HG03025 (cell line): ENCODE results near the gene L3MBTL4.

Source experiments
- ATAC-seq: cut with Tn5 transposase; IDR thresholded peaks from one replicate; pipeline ENCODE4 v1.9.1; 2021; ENCODE audit warnings: mild to moderate bottlenecking, moderate library complexity; ENCODE audit not compliant: unreplicated experiment, low FRiP score

Gene L3MBTL4

DNA sequence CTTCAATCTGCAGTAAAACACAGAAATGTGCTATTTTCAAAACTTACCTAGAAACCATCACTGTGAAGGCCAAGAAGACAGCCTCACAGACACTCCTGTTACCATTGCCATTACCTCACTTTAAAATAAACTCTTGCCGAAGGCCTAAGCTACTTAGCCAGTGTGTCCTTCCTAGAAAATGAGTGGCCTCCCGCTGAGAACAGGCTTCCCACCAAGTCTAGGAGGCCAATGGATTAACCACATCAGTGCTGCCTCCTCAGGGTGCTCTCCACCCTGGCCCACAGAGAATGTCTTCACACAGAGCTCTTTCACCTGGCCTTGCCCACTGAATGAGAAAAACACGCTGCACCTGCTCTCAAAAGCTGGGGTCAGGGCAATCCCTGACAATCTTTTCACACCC, 47.5 kb downstream of the L3MBTL4 start:
- ATAC-seq = no peak

DNA sequence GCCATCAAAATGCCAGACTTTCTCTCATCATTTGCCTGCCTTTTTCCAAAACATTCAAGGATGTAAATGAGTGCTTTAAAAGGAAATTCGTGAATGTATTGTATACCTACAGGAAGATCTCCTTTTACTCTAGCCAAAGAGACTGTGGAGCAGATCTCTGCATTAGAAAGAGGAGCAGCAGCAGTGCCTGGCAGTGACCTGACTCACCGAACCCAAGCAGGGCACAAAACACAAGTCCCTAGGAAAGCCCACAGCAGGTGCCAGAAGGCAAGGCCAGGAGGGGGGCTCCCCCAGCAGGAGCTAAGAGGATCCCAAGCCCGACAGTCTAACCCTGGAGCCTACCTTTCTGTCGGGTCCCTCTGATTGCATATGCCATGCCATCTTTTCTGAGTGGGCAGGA, 47.9 kb downstream of the L3MBTL4 start:
- no peak for ATAC-seq

DNA sequence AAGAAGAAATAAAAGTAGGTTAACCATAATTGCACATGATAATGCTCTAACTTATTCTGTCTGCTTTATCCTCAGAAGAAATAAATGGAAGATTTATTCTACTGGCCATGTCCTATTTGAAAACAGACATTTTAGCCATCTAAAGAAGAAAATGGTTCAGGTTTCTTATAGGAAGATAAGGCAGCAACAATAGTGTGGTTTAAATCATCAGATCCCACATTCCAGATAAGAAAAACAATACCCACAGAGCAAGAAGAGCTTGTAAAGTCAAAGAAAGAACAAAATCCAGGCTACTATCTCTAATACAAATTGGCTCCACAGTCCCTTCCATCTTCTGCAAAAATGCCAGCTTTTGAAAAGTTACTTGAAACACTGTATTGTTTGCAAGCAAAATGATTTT, 49.3 kb downstream of the L3MBTL4 start:
- ATAC-seq = no peak

DNA sequence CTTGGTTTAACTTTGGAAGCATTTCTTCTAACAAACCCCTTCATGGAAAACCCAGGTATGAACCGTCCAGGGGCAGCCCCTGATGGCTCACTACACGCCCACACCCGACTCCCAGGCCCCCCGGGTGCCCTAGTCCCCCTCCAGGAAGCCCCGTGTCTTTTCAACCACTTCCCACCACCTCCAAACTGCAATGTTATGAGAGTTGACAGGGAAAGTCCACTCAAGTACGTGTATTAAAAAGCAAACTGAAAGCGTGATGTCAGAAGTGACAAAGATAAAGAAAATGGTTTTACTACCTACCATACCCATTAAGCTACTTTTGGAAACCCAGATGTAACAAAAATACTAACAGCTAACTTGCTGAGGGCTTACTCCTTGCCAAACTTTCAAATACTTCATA, 51.5 kb downstream of the L3MBTL4 start:
- ATAC-seq = peak; percentile 55

DNA sequence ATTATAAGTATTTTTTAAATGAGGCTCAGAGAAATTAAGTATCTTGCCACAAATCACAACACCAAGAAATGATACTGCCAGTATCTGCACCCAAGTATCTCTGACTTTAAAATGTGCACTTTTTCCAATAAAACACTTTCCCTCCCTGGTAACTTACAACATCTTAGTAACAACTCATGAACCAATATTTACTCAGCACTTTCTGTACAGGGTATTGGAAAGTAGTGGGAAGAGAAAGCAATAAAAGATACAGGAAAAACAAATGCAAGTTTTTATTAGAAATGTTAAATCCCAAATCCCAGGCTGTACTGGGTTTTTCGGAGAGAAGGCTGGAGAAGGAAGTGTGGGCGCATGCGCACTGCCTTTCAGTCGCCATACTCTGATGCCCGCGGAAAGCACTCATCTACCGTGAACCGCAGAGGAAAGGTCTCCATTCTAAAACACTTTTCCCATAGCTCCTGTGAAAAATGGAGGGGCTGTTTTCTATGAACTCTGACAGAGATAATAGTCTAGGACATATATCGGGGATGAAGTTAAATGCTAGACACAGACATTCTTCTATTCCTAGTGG, 52.1 kb downstream of the L3MBTL4 start:
- ATAC-seq = no peak

DNA sequence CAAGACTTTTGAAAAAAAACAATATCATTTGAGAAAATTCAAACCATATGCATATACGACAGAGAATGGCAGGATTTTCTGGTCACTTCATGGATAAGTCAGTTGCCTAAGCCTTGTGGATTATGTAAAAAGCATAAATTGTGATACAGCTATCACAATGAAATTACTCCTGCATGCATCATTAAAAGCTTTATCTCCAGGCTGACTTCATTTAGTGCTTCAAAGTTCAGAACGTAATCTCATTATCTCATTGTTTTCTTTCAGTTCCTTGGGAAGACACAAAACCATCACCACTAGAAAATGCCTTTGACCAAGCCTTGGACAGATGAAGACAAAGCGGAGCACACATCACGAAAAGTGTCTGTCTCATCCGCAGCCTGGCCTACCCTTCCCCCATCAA, 57.0 kb downstream of the L3MBTL4 start:
- no peak for ATAC-seq

DNA sequence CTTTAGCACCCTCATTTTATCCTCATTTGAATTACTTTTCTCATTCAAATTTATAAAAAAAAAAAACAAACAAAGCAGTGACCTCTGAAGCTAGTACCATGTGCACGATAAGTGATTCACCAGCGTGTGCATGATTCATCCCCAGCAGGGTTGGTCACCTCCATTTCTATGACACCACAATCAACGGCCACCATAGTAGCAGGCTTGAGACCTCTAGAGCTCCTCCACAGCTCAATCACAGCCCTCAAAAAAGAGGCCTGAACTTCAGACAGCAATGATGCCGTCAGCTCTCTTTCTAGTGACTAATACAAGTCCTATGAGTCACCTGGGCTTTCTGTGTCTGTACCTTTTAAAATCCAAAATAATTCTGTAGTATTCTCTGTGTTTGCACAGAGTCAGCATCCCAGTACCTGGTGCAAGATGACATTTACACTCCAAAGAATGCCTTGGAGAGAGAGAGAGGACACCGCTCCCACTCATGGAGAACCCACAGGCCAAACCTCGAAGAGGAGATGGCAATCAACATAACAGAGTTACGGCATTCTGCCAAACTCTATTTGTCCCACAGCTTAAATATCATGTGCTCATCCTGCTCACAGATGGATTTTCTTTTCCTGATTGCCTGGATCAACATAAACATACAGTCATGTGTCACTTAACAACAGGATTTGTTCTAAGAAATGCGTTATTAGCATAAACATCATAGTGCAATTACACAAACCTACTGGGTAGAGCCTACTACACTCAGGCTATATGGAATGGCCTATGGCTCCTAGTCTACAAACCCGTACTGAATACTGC, 58.7 kb downstream of the L3MBTL4 start:
- no peak for ATAC-seq

DNA sequence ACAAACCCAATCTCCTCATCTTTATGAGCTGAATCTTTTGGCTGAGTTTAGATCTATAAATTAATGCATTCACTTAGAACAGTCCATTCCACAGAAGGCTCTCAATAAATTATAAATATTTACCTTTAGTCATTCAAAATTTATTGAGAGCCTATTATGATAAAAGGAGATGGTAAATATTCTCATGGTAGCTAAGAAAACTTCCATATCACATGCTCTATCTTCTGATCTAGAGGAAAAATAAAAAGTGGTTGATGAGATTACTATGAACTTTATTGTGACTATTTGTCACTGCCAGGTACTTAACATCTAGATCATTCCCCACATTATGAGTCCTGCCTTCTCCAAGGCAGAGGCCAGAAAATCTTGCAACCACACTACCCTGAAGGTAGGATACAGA, 62.4 kb downstream of the L3MBTL4 start:
- no peak for ATAC-seq

DNA sequence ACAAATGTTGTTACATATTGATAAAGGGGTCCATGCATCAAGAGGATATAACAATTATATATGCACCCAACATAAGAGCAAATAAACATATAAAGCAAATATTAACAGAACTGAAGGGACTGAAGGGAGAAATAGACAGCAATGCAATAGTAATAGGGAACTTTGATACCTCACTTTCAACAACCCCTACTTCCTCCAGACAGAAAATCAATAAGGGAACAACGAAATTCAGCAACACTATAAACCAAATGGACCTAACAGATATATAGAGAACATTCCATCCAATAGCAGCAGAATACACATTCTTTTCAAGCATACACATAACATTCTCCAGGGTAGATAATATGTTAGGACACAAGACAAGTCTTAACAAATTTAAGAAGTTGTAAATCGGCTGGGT, 71.7 kb downstream of the L3MBTL4 start:
- ATAC-seq = no peak

DNA sequence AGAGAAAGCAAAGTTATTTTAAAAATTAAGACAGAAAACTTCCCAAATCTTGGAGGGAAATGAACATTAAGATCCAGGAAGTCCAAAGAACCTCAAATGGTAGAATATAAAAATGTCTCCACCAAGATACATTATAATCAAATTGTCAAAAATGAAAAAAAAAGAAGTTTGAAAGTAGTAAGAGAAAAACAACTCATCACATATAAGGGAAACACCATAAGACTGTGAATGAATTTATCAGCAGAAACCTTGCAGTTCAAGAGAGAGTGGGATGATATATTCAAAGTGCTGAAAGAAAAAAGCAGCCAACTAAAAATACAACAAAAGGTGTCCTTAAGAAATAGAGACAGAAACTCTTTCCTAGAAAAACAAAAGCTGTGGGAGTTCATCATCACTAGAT, 73.0 kb downstream of the L3MBTL4 start:
- no peak for ATAC-seq

DNA sequence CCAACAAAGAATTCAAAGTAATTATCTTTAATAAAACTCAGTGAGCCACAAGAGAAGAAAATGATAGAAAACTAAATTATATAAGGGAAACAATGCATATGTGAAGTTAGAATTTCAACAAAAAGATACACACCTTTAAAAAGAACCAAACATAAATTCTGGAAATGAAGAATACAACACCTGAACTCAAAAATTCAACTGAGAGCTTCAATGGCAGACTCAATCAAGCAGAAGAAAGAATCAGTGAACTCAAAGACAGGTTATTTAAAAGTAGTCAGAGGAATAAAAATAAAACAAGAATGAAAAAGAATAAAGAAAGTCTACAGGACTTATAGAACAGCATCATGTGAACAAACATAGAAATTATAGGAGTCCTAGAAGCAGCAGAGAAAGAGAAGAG, 73.4 kb downstream of the L3MBTL4 start:
- no peak for ATAC-seq

DNA sequence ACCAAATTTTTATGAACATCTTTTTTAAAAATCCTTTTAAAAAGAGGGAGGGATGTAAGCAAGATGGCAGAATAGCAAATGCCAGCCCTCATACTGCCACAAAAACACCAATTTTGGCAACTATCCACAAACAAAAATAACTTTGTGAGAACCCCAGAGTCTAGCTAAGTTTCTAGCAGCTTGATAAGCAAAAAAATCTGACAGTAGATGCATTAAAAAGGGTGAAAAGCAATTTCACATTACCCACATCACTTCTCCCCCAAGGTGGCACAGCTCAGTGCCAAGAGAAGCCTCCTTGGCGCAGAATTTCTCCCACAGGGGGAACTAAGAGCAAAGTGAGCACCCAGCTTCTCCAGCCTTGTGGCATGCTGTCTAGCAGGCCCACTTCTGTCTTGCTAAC, 74.6 kb downstream of the L3MBTL4 start:
- no peak for ATAC-seq

DNA sequence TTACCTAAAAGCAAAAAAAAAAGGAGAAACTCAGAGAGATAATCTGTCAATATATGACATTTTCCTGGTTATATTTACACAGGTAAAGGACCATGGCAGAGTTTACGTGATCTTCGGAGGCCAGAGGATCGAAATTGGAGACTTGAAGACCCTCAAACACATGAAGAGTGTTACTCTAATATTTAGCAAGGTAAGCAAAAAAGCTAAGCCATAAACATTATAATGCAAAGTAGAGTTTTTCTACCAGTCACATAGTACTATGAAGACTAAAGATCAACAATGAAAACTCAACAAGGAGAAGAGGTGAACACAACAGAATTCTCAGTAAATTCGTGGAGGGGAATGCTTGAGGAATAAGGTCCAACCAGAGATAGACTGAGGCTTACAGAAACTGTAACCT, 78.5 kb downstream of the L3MBTL4 start:
- no peak for ATAC-seq

DNA sequence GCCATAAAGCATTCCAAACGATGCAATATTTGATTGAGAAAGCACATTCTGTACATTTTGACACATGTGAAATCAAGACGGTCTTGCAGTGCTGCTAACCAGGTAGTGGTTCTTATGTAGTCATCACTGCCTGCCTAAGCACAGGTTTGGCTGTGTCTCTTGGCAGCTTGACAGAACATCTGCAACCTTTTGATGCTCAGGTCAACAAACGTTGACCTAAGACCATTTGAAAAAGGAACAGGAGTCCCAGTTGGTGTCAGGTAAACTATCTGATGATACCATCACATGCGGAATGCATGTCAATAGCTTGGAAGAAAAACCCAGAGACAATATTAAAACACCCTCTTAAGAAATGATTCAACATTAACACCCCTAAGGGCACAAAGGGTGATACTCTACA, 80.7 kb downstream of the L3MBTL4 start:
- ATAC-seq = no peak

DNA sequence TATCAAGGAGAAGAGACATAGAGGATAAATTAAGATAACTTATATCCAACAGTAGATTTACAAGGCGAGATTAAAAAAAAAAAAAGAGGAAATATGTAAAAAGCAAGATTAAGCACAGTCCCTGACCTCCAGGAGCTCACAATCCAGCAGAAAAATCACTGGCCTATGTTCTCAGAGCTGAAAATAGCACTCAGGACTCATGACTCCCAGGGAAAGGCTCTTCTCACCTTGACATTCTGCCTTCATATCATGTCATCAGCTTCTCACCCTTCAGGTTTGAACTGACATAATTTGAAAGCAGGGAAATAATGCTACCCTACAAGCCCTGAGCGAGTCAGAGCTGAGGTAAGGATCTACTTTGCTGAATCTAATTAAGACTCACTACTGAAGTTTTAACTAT, 82.8 kb downstream of the L3MBTL4 start:
- no peak for ATAC-seq

DNA sequence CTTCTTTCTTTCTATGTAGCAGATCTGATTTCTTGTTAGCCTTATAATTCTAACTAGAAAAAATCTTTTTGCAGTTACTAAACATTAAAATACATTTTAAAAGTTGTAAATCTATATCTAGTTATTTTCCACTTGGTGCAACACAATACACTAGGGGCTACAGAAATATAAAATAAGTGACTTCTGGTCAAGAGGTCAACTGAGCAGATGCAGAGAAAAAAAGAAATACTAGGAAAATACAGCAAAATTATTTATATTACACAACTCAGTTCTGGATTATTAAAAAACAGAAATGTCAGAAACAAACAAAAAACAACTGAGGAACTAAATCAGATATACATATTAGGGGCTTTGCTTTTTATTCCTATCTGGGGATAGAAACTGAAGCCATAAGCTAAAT, 83.9 kb downstream of the L3MBTL4 start:
- no peak for ATAC-seq

DNA sequence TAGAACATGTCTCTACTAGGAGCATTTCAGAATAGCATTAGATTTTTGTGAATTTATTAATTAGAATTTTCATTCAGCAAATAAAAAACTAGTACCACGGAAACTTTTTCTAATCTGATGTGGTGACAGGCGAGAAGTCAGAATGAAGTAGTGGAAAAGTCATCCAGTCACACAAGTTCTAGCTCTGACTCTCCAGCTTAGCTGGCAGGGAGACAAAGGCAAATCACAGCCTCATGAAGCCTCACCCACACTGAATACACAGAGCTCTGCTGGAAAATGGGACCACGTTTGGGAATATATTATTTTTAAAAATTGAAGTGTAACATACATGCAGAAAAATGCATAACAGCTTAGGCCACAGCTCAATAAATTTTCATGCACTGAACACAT, 86.1 kb downstream of the L3MBTL4 start:
- no peak for ATAC-seq

DNA sequence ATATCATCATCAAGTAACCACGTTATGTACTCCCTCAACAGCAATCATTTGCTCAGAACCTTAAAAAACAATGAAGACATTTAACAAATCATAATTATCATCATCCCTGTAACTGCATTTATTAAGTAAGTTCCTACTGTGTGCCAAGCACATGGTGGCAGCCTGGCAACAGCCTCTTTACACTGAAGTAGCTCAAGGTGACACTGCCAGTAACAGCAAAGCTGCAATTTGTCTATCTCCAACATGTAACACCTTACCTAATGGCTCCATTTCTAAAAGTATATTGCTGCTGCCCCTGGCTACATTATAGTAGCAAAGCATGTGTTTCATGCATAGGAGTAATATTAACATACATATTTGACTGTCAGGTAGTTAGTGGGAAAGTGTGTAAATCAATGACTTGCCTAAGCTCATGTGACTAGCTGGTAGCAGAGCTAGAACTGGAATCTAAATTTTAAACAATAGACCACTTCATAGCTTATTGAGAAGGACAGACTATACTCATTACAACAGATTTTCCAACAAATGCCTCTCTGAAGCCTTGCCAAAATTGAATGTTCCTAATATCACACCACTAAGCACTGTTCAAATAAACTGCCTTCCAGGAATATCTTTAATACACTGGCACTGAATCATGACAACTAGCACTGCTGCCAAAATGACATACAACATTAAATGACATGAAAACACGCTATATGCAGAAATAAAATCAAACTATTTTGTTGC, 86.7 kb downstream of the L3MBTL4 start:
- no peak for ATAC-seq

DNA sequence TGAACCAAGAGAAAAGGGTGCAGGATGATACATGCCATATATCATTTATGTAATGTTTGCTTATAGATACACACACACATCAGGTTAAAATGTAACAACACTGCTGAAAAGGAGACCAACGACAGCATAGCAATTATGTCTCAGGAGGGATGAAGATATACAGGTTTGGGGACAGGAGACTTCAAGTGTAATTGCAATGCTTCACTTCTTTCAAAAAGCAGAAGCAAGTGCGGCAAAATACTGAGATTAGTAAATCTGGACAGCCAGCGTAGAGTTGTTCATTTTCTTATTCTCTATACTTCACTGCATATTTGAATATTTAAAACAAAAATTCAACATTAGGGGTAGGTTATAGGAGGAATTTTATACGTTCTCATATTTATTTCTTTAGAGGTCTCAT, 87.2 kb downstream of the L3MBTL4 start:
- no peak for ATAC-seq

DNA sequence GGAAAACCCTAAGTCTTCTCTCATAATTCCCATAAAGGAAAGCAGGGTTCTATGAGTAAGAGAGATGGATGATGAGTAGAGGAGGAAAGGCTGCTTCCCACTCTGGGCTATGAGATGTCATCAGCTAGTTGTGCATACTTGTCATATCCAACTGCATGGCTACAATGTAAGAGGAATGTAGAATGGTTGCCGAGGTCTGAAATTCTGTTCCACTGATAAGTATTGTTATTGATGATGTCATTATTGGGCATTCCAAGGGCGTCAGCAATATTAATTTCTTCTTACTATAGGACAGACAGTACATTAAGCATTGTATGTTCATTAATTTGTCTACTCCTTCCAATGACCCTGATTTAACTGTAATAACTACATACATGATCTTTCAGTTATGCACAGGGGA, 88.1 kb downstream of the L3MBTL4 start:
- no peak for ATAC-seq

DNA sequence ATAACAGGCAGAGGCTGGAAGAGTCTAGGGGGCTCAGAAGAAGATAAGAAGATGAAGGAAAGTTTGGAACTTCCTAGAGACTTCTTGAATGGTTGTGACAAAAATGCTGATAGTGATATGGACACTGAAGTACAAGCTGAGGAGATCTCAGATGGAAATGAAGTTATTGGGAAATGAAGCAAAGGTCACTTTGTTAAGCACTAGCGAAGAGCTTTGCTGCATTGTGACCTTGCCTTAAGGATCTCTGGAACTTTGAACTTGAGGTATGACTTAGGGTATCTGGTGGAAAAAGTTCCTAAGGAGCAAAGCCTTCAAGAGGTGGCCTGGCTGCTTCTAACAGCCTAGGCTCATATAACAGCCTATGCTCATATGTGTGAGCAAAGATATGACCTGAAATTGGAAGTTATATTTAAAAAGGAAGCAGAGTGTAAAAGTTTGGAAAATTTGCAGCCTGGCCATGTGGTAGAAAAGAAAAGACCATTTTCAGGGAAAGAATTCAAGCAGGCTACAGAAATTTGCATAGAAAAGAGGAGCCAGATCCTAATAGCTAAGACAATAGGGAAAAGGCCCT, 91.3 kb downstream of the L3MBTL4 start:
- no peak for ATAC-seq
